OCI-LY7 (cell line): ENCODE results near the gene ZDHHC9. TPM values are rescaled to one million over a fixed set of nuclear protein-coding genes. Genes with fewer than 3 reads are reported as not detected.

Source experiments
- BruUV-seq: library from RNA; stranded (reverse); fragments of 400-500 nt; replicated peaks from 2 replicates; lab custom pipeline; 2021; lab: Mats Ljungman, UMichigan
- CTCF ChIA-PET: fragments of 300-600 bp; sonication (Branson Sonifier 250); formaldehyde crosslinking; loops from one replicate; lab custom pipeline; 2022; ENCODE audit warnings: antibody characterized with exemption; ENCODE audit not compliant: unreplicated experiment; lab: Charles Lee
- POLR2A ChIA-PET: fragments of 300-600 bp; sonication (Branson Sonifier 250); formaldehyde crosslinking; loops from one replicate; lab custom pipeline; 2022; ENCODE audit warnings: antibody characterized with exemption; lab: Charles Lee
- DNase-seq: peaks from one replicate; pipeline ENCODE4 v3.0.0-alpha.2; 2015; ENCODE audit warnings: low spot score
- H2AFZ ChIP-seq: fragments of 200-600 bp; sonication (generic), shearing (Covaris generic); 2 replicates; pipeline ENCODE4 v1.6.1; 2014; ENCODE audit warnings: mild to moderate bottlenecking, antibody characterized with exemption, low read length, moderate library complexity
- H3K27ac ChIP-seq: fragments of 200-600 bp; sonication (generic); 2 replicates; pipeline ENCODE4 v1.5.1; 2014; ENCODE audit warnings: mixed run types, low read depth, mild to moderate bottlenecking, moderate library complexity, low read length, inconsistent platforms; ENCODE audit not compliant: poor library complexity, severe bottlenecking
- H3K36me3 ChIP-seq: fragments of 200-600 bp; sonication (generic); 2 replicates; pipeline ENCODE4 v1.6.1; 2014; ENCODE audit warnings: mild to moderate bottlenecking, antibody characterized with exemption, low read length, moderate library complexity, mixed read lengths; ENCODE audit not compliant: insufficient read depth
- H3K4me1 ChIP-seq: fragments of 200-600 bp; sonication (generic); 2 replicates; pipeline ENCODE4 v1.5.1; 2014; ENCODE audit warnings: mild to moderate bottlenecking, low read length; ENCODE audit not compliant: insufficient read depth, poor library complexity, severe bottlenecking
- H3K4me2 ChIP-seq: fragments of 200-600 bp; sonication (generic); 2 replicates; pipeline ENCODE4 v1.6.1; 2014; ENCODE audit warnings: mild to moderate bottlenecking, low read length
- H3K4me3 ChIP-seq: fragments of 200-600 bp; sonication (generic); 2 replicates; pipeline ENCODE4 v1.5.1; 2014; ENCODE audit warnings: mild to moderate bottlenecking, low read depth, low read length; ENCODE audit not compliant: poor library complexity, severe bottlenecking
- H3K79me2 ChIP-seq: fragments of 200-600 bp; sonication (generic); 2 replicates; pipeline ENCODE4 v1.6.1; 2016; ENCODE audit warnings: low read depth, mild to moderate bottlenecking, low read length, moderate library complexity, mixed read lengths; ENCODE audit not compliant: insufficient read depth
- H3K9me2 ChIP-seq: fragments of 200-600 bp; sonication (generic); 2 replicates; pipeline ENCODE4 v1.6.1; 2016; ENCODE audit warnings: mild to moderate bottlenecking, low read length, mixed read lengths; ENCODE audit not compliant: insufficient read depth
- H3K9me3 ChIP-seq: fragments of 200-600 bp; sonication (generic); 2 replicates; pipeline ENCODE4 v1.6.1; 2014; ENCODE audit warnings: mild to moderate bottlenecking, mixed run types, low read length, mixed read lengths
- H4K20me1 ChIP-seq: fragments of 200-600 bp; sonication (generic); 2 replicates; pipeline ENCODE4 v1.6.1; 2014; ENCODE audit warnings: mild to moderate bottlenecking, antibody characterized with exemption, low read length, moderate library complexity, mixed read lengths; ENCODE audit not compliant: insufficient read depth
- EZH2phosphoT487 ChIP-seq: fragments of 200-600 bp; sonication (generic); IDR thresholded peaks from 2 replicates; pipeline ENCODE4 v1.6.1; 2018; ENCODE audit warnings: low read depth, borderline replicate concordance, mild to moderate bottlenecking, mixed run types, antibody characterized with exemption, low read length, moderate library complexity, mixed read lengths
- intact Hi-C: fragments of 100-400 bp; cut with micrococcal nuclease; formaldehyde crosslinking; loops from one replicate; pipeline ENCODE4 v1.10.0; 2022; ENCODE audit not compliant: unreplicated experiment
- total RNA-seq, 2 experiments: library from RNA; depleted of rRNA in 1 of 2; stranded (reverse); fragments of >200 nt in 1 of 2; shearing (Covaris generic) in 1 of 2; gene quantifications; 2 replicates each; pipeline ENCODE4 v1.2.3, GENCODE V29; 2014 to 2022
- TF ChIP-seq, protein P1 (sequence below): fragments of 200-600 bp; sonication (generic); conservative IDR thresholded peaks from 2 replicates; pipeline ENCODE4 v1.5.1; 2014; ENCODE audit warnings: mild to moderate bottlenecking, antibody characterized with exemption, low read length, moderate library complexity, mixed read lengths

The ZDHHC9 gene
- total RNA-seq, 2 experiments from 2014 or later: 8.2 to 11.3 TPM

GRCh38 chrX:129795584-129795983 is 48.1 kb downstream of the ZDHHC9 start:
- no peak overlapping the region for H3K4me2 ChIP-seq
- TF ChIP-seq, protein P1, sequence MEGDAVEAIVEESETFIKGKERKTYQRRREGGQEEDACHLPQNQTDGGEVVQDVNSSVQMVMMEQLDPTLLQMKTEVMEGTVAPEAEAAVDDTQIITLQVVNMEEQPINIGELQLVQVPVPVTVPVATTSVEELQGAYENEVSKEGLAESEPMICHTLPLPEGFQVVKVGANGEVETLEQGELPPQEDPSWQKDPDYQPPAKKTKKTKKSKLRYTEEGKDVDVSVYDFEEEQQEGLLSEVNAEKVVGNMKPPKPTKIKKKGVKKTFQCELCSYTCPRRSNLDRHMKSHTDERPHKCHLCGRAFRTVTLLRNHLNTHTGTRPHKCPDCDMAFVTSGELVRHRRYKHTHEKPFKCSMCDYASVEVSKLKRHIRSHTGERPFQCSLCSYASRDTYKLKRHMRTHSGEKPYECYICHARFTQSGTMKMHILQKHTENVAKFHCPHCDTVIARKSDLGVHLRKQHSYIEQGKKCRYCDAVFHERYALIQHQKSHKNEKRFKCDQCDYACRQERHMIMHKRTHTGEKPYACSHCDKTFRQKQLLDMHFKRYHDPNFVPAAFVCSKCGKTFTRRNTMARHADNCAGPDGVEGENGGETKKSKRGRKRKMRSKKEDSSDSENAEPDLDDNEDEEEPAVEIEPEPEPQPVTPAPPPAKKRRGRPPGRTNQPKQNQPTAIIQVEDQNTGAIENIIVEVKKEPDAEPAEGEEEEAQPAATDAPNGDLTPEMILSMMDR: no peak
- TF ChIP-seq EZH2phosphoT487: no peak
- POLR2A ChIA-PET: interaction anchor here (1.7 kb wide), 1 partner anchor 13 kb away, joined by 4 read pairs; no protein-coding TSS in a partner anchor
- no peak overlapping the region for H2AFZ ChIP-seq
- CTCF ChIA-PET: no interaction called here
- no peaks in the 10 kb centered on the region for H3K4me1 ChIP-seq
- H3K36me3 ChIP-seq: peaks cover 86% of the 10 kb centered on the region
- H3K27ac ChIP-seq: peak overlapping the region; percentile 28
- no TSS peak for BruUV-seq
- intact Hi-C loops: no loop called here
- H3K4me3 ChIP-seq: no peak overlapping the region
- no peak for DNase-seq
- no peaks in the 10 kb centered on the region for H4K20me1 ChIP-seq
- no peaks in the 10 kb centered on the region for H3K9me2 ChIP-seq
- no peaks in the 10 kb centered on the region for H3K79me2 ChIP-seq
- H3K9me3 ChIP-seq: no peaks in the 10 kb centered on the region

DNA sequence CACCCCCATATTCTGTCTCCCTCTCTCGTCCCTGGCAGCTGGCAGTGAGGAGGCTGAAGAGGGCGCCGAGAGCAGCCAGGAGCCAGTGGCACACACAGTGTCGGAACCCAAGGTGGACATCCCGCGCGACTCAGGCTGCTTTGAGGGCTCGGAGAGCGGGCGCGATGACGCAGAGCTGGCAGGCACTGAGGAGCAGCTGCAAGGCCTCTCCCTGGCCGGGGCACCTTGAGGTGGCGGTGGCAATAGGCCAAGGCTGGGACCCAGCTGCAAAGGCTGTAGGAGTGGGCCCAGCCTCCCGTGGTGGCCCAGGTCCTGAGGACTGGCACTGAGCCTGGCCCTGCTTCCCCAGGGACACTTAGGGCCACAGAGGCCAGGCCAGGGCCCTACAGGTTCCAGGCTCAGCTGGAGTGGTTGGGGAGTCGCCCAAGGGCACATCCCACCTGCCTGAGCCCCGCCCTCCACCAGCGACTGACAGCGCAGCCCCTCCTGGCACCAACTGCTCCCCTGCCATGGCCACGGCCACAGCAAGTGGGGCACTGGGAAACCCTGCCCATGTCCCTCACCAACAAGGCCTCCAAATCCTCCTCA is 50.0 kb downstream of the ZDHHC9 start:
- TF ChIP-seq, protein P1: no peak
- TF ChIP-seq EZH2phosphoT487: no peak
- H2AFZ ChIP-seq: no peak overlapping the region
- no peak for DNase-seq
- no peaks in the 10 kb centered on the region for H4K20me1 ChIP-seq
- H3K36me3 ChIP-seq: peaks cover 99% of the 10 kb centered on the region
- H3K4me3 ChIP-seq: no peak overlapping the region
- POLR2A ChIA-PET: no interaction called here
- CTCF ChIA-PET: no interaction called here
- no peak overlapping the region for H3K27ac ChIP-seq
- no peaks in the 10 kb centered on the region for H3K9me3 ChIP-seq
- no TSS peak for BruUV-seq
- peaks cover 6% of the 10 kb centered on the region; the same call in 1 of the 2 replicates for H3K79me2 ChIP-seq
- no peaks in the 10 kb centered on the region for H3K4me1 ChIP-seq
- H3K4me2 ChIP-seq: no peak overlapping the region
- intact Hi-C loops: no loop called here
- H3K9me2 ChIP-seq: no peaks in the 10 kb centered on the region

DNA sequence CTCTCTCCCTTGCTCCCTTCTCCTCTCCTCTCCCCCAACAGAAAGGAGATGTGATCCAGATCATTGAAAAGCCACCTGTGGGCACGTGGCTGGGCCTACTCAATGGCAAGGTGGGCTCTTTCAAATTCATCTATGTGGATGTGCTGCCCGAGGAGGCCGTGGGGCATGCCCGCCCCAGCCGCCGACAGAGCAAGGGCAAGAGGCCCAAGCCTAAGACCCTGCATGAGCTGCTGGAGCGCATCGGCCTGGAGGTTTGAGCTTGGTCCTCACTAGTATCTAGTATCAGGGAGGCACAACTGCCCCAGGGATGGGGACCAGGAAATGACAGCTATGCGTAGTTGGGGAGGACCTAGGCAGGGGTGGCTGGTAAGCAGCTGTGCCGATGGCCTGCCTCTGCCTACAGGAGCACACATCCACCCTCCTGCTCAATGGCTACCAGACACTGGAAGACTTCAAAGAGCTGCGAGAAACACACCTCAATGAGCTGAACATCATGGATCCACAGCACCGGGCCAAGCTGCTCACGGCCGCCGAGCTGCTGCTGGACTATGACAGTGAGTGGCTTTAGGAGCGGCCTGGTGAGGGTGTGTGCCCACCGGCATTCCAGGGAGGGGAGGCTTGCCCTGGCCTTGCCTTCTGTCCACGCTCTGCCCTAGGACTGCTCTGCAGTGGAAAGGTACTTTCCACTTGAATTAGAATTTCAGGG is 50.9 kb downstream of the ZDHHC9 start:
- intact Hi-C loops: no loop called here
- Histone ChIP-seq H3K9me3 (no peaks in the 10 kb centered on the region), H3K79me2 (peaks cover 9% of the 10 kb centered on the region), H3K27ac (no peak overlapping the region), H3K4me1 (peaks cover under 1% of the 10 kb centered on the region), H3K36me3 (peaks cover 99% of the 10 kb centered on the region), H3K4me3 (no peak overlapping the region), H2AFZ (no peak overlapping the region), H4K20me1 (no peaks in the 10 kb centered on the region; the same call in 1 of the 2 replicates), H3K9me2 (no peaks in the 10 kb centered on the region), H3K4me2 (no peak overlapping the region)
- TF ChIP-seq EZH2phosphoT487: no peak
- TF ChIP-seq, protein P1: no peak
- ChIA-PET CTCF (no interaction called here), POLR2A (no interaction called here)
- BruUV-seq: no TSS peak
- no peak for DNase-seq
